SK-N-SH treated with all-trans-retinoic acid at 6 μM for 48 hours (cell line): ENCODE measurements around the gene ADRA2B.

Source experiments
- ATAC-seq: fragments of 200-7000 bp; cut with Tn5 transposase; 3 replicates; pipeline ENCODE4 v1.9.1; 2020; ENCODE audit warnings: mild to moderate bottlenecking, moderate library complexity
- ARNTL ChIP-seq: fragments of 450-650 bp; formaldehyde crosslinking; IDR thresholded peaks from 2 replicates; pipeline ENCODE4 v1.5.0; 2020; ENCODE audit warnings: low read depth, mild to moderate bottlenecking, moderate library complexity, borderline replicate concordance
- BACH2 ChIP-seq: fragments of 250-450 bp; sonication (Bioruptor Pico); IDR thresholded peaks from 2 replicates; pipeline ENCODE4 v1.9.0; 2021; ENCODE audit warnings: mild to moderate bottlenecking, borderline replicate concordance
- CREB5 ChIP-seq: fragments of 250-450 bp; sonication (Bioruptor Pico); IDR thresholded peaks from 2 replicates; pipeline ENCODE4 v1.5.1; 2020; ENCODE audit warnings: low read depth, mild to moderate bottlenecking, moderate library complexity
- CSDC2 ChIP-seq: fragments of 250-450 bp; sonication (Bioruptor Pico); IDR thresholded peaks from 2 replicates; pipeline ENCODE4 v1.5.0; 2020; ENCODE audit warnings: mild to moderate bottlenecking, moderate library complexity
- CSRNP3 ChIP-seq: fragments of 250-450 bp; sonication (Bioruptor Pico); IDR thresholded peaks from 2 replicates; pipeline ENCODE4 v1.5.1; 2021; ENCODE audit warnings: mild to moderate bottlenecking, moderate library complexity
- ESRRG ChIP-seq: fragments of 250-450 bp; sonication (Bioruptor Pico); IDR thresholded peaks from 2 replicates; pipeline ENCODE4 v1.6.1; 2021; ENCODE audit warnings: mild to moderate bottlenecking
- ISL1 ChIP-seq: fragments of 250-450 bp; sonication (Bioruptor Pico); IDR thresholded peaks from 2 replicates; pipeline ENCODE4 v2.1.2; 2022; ENCODE audit warnings: mild to moderate bottlenecking, moderate library complexity
- OSR1 ChIP-seq: fragments of 250-450 bp; sonication (Bioruptor Pico); IDR thresholded peaks from 2 replicates; pipeline ENCODE4 v1.8.0; 2022; ENCODE audit warnings: moderate library complexity, mild to moderate bottlenecking, inconsistent platforms
- PATZ1 ChIP-seq: fragments of 250-450 bp; sonication (Bioruptor Pico); IDR thresholded peaks from 2 replicates; pipeline ENCODE4 v1.8.0; 2020; ENCODE audit warnings: mild to moderate bottlenecking, moderate library complexity, borderline replicate concordance
- POU6F1 ChIP-seq: fragments of 250-450 bp; sonication (Bioruptor Pico); IDR thresholded peaks from 2 replicates; pipeline ENCODE4 v1.8.0; 2021; ENCODE audit warnings: low read depth, mild to moderate bottlenecking, moderate library complexity, borderline replicate concordance
- PPARA ChIP-seq: fragments of 250-450 bp; sonication (Bioruptor Pico); IDR thresholded peaks from 2 replicates; pipeline ENCODE4 v1.5.0; 2020; ENCODE audit warnings: mild to moderate bottlenecking, borderline replicate concordance
- RARB ChIP-seq: fragments of 250-450 bp; sonication (Bioruptor Pico); IDR thresholded peaks from 2 replicates; pipeline ENCODE4 v1.8.0; 2021; ENCODE audit warnings: mild to moderate bottlenecking, moderate library complexity
- SNAI2 ChIP-seq: fragments of 250-450 bp; sonication (Bioruptor Pico); IDR thresholded peaks from 2 replicates; pipeline ENCODE4 v1.5.0; 2020; ENCODE audit warnings: mild to moderate bottlenecking, moderate library complexity
- TCF4 ChIP-seq: fragments of 250-450 bp; sonication (Bioruptor Pico); IDR thresholded peaks from 2 replicates; pipeline ENCODE4 v1.8.0; 2021; ENCODE audit warnings: mild to moderate bottlenecking, moderate library complexity, borderline replicate concordance
- TOX ChIP-seq: fragments of 250-450 bp; sonication (Bioruptor Pico); IDR thresholded peaks from 2 replicates; pipeline ENCODE4 v1.8.0; 2021; ENCODE audit warnings: mild to moderate bottlenecking, moderate library complexity, borderline replicate concordance
- TSHZ2 ChIP-seq: fragments of 250-450 bp; sonication (Bioruptor Pico); IDR thresholded peaks from 2 replicates; pipeline ENCODE4 v1.5.0; 2020; ENCODE audit warnings: mild to moderate bottlenecking, moderate library complexity
- ZC3H10 ChIP-seq: fragments of 250-450 bp; sonication (Bioruptor Pico); IDR thresholded peaks from 2 replicates; pipeline ENCODE4 v1.5.1; 2021; ENCODE audit warnings: mild to moderate bottlenecking, moderate library complexity
- ZFP3 ChIP-seq: fragments of 250-450 bp; sonication (Bioruptor Pico); IDR thresholded peaks from 2 replicates; pipeline ENCODE4 v1.5.0; 2020; ENCODE audit warnings: mild to moderate bottlenecking, moderate library complexity
- ZFP30 ChIP-seq: fragments of 450-650 bp; formaldehyde crosslinking; IDR thresholded peaks from 2 replicates; pipeline ENCODE4 v1.5.0; 2022; ENCODE audit warnings: mild to moderate bottlenecking, moderate library complexity
- ZNF565 ChIP-seq: fragments of 450-650 bp; formaldehyde crosslinking; conservative IDR thresholded peaks from 2 replicates; pipeline ENCODE4 v1.5.0; 2020; ENCODE audit warnings: low read depth, mild to moderate bottlenecking, moderate library complexity
- ZNF70 ChIP-seq: fragments of 450-650 bp; formaldehyde crosslinking; IDR thresholded peaks from 2 replicates; pipeline ENCODE4 v1.5.0; 2020; ENCODE audit warnings: mild to moderate bottlenecking, moderate library complexity

Gene ADRA2B

GRCh38 chr2:96116424-96116878, at the start of gene ADRA2B:
Gene ADRA2B, minus strand, starts transcription at chr2:96116571. Its CDS starts 422 bp downstream, at chr2:96116149.
- ATAC-seq, result no peak; the same call in 2 of the 3 replicates
- TF ChIP-seq TSHZ2 (no peak), PATZ1 (CRISPR knock-in tag) (no peak), RARB (CRISPR knock-in tag) (no peak), ISL1 (CRISPR knock-in tag) (no peak), OSR1 (CRISPR knock-in tag) (no peak)

GRCh38 chr2:96164459-96165184, 48.3 kb upstream of the ADRA2B start:
- ATAC-seq, result no peak

More at GRCh38 chr2:96164459-96165184, 48.3 kb upstream of the ADRA2B start:
- no peak for TF ChIP-seq PATZ1 (CRISPR knock-in tag)
- TF ChIP-seq PPARA (CRISPR knock-in tag), result no peak
- no peak for TF ChIP-seq ISL1 (CRISPR knock-in tag)
- TF ChIP-seq CREB5, result no peak
- TF ChIP-seq BACH2 (CRISPR knock-in tag), result no peak
- TF ChIP-seq RARB (CRISPR knock-in tag), result no peak
- no peak for TF ChIP-seq ZFP30 (CRISPR knock-in tag)
- no peak for TF ChIP-seq CSRNP3 (CRISPR knock-in tag)
- TF ChIP-seq ARNTL (CRISPR knock-in tag), result no peak
- no peak for TF ChIP-seq ZNF70 (CRISPR knock-in tag)
- TF ChIP-seq ZNF565, result no peak
- no peak for TF ChIP-seq ESRRG (CRISPR knock-in tag)
- no peak for TF ChIP-seq CSDC2 (CRISPR knock-in tag)
- TF ChIP-seq TOX (CRISPR knock-in tag), result no peak
- TF ChIP-seq ZC3H10 (CRISPR knock-in tag), result no peak
- TF ChIP-seq TCF4 (CRISPR knock-in tag), result no peak
- TF ChIP-seq SNAI2 (CRISPR knock-in tag), result no peak
- no peak for TF ChIP-seq TSHZ2
- no peak for TF ChIP-seq POU6F1
- TF ChIP-seq ZFP3 (CRISPR knock-in tag), result no peak
